GM23338 (cell line): ENCODE results near the gene HOTAIR. TPM values are rescaled to one million over a fixed set of nuclear protein-coding genes. Genes with fewer than 3 reads are reported as not detected.

Source experiments
- ATAC-seq: fragments of 200-7000 bp; cut with Tn5 transposase; 3 replicates; pipeline ENCODE4 v1.9.1; 2020
- DNase-seq: peaks from one replicate; pipeline ENCODE4 v3.0.0-alpha.2; 2015; ENCODE audit warnings: low spot score
- H2AFZ ChIP-seq: fragments of 200-600 bp; sonication (generic); 2 replicates; pipeline ENCODE4 v1.8.0; 2016; ENCODE audit warnings: antibody characterized with exemption, mild to moderate bottlenecking, moderate library complexity
- H3F3A ChIP-seq: fragments of 200-600 bp; sonication (generic); replicated peaks from 2 replicates; pipeline ENCODE4 v1.8.0; 2017; ENCODE audit warnings: antibody characterized with exemption, mixed run types, low read depth
- H3K27ac ChIP-seq: fragments of 200-600 bp; sonication (generic); 2 replicates; pipeline ENCODE4 v1.6.1; 2016; ENCODE audit warnings: low read depth
- H3K27me3 ChIP-seq: fragments of 200-600 bp; sonication (generic); 2 replicates; pipeline ENCODE4 v1.8.0; 2016; ENCODE audit warnings: mild to moderate bottlenecking, mixed run types, moderate library complexity; ENCODE audit not compliant: insufficient read depth
- H3K36me3 ChIP-seq: fragments of 200-600 bp; sonication (generic); 2 replicates; pipeline ENCODE4 v1.8.0; 2016; ENCODE audit warnings: mild to moderate bottlenecking; ENCODE audit not compliant: insufficient read depth
- H3K4me1 ChIP-seq: fragments of 200-600 bp; sonication (generic); 2 replicates; pipeline ENCODE4 v1.8.0; 2016; ENCODE audit warnings: mild to moderate bottlenecking, moderate library complexity; ENCODE audit not compliant: insufficient read depth
- H3K4me2 ChIP-seq: fragments of 200-600 bp; sonication (generic); 2 replicates; pipeline ENCODE4 v1.7.1; 2017; ENCODE audit warnings: mixed run types
- H3K4me3 ChIP-seq: fragments of 200-600 bp; sonication (generic); 2 replicates; pipeline ENCODE4 v1.6.1; 2016; ENCODE audit warnings: mixed run types
- H3K79me2 ChIP-seq: fragments of 200-600 bp; sonication (generic); replicated peaks from 2 replicates; pipeline ENCODE4 v1.8.0; 2017; ENCODE audit warnings: mild to moderate bottlenecking; ENCODE audit not compliant: insufficient read depth
- H3K9me2 ChIP-seq: fragments of 200-600 bp; sonication (generic); 2 replicates; pipeline ENCODE4 v1.8.0; 2017; ENCODE audit not compliant: insufficient read depth
- H4K20me1 ChIP-seq: fragments of 200-600 bp; sonication (generic); replicated peaks from 2 replicates; pipeline ENCODE4 v1.8.0; 2017; ENCODE audit warnings: mild to moderate bottlenecking; ENCODE audit not compliant: insufficient read depth
- H3K27ac Mint-ChIP-seq: 2 replicates; pipeline ENCODE4 v1.8.0; 2020; ENCODE audit warnings: inconsistent platforms, mild to moderate bottlenecking, moderate library complexity, mixed read lengths
- H3K27me3 Mint-ChIP-seq: 3 replicates; pipeline ENCODE4 v1.8.0; 2022; ENCODE audit warnings: low read depth, mild to moderate bottlenecking, moderate library complexity, mixed read lengths, inconsistent platforms; ENCODE audit not compliant: insufficient read depth, poor library complexity
- H3K36me3 Mint-ChIP-seq: 3 replicates; pipeline ENCODE4 v1.8.0; 2021; ENCODE audit warnings: low read depth, mild to moderate bottlenecking, inconsistent platforms, moderate library complexity, mixed read lengths
- H3K4me1 Mint-ChIP-seq: 3 replicates; pipeline ENCODE4 v1.8.0; 2020; ENCODE audit warnings: mild to moderate bottlenecking, inconsistent platforms, mixed read lengths
- H3K4me3 Mint-ChIP-seq: 3 replicates; pipeline ENCODE4 v1.8.0; 2021; ENCODE audit warnings: moderate library complexity, mild to moderate bottlenecking, inconsistent platforms, mixed read lengths
- H3K9me3 Mint-ChIP-seq: 3 replicates; pipeline ENCODE4 v1.8.0; 2020; ENCODE audit warnings: moderate library complexity, mild to moderate bottlenecking, inconsistent platforms, mixed read lengths
- CREB1 ChIP-seq: fragments of 250-450 bp; sonication (Bioruptor Pico); IDR thresholded peaks from 2 replicates; pipeline ENCODE4 v1.5.0; 2020; ENCODE audit warnings: low read depth, mild to moderate bottlenecking, moderate library complexity
- CTCF ChIP-seq, 2 experiments: fragments of 200-600 bp in 1 of 2; sonication (generic) in 1 of 2; conservative IDR thresholded peaks; 2 replicates each; pipeline versions ENCODE4 v1.5.1 to v1.6.1; 2016 to 2017; ENCODE audit warnings: antibody characterized with exemption in 2 of 2, low read depth in 2 of 2, mild to moderate bottlenecking in 2 of 2, moderate library complexity in 1 of 2
- EZH2 ChIP-seq: fragments of 200-600 bp; sonication (generic); IDR thresholded peaks from one replicate; pipeline ENCODE4 v1.8.0; 2017; ENCODE audit warnings: antibody characterized with exemption, mild to moderate bottlenecking, low read depth; ENCODE audit not compliant: unreplicated experiment
- EZH2phosphoT487 ChIP-seq: fragments of 200-600 bp; sonication (generic); IDR thresholded peaks from one replicate; pipeline ENCODE4 v1.8.1; 2018; ENCODE audit warnings: antibody characterized with exemption; ENCODE audit not compliant: unreplicated experiment
- NANOG ChIP-seq: IDR thresholded peaks from 2 replicates; pipeline ENCODE4 v1.6.1; 2016; ENCODE audit warnings: antibody characterized with exemption, borderline replicate concordance
- REST ChIP-seq: IDR thresholded peaks from one replicate; pipeline ENCODE4 v1.6.1; 2018; ENCODE audit warnings: antibody characterized with exemption; ENCODE audit not compliant: unreplicated experiment
- STAT1 ChIP-seq: IDR thresholded peaks from one replicate; pipeline ENCODE4 v1.6.1; 2016; ENCODE audit warnings: antibody characterized with exemption; ENCODE audit not compliant: unreplicated experiment
- ZNF331 ChIP-seq: fragments of 250-450 bp; sonication (Bioruptor Pico); IDR thresholded peaks from 2 replicates; pipeline ENCODE4 v1.5.0; 2020; ENCODE audit warnings: low read depth, mild to moderate bottlenecking, moderate library complexity
- polyA plus RNA-seq: library from polyadenylated mRNA; unstranded; fragments of >200 nt; fragmentation: Nextera tagmentation; extraction: Ambion mirVana; gene quantifications from 2 replicates; pipeline ENCODE4 v1.2.1, GENCODE V29; 2016
- total RNA-seq: library from RNA; depleted of rRNA; stranded (reverse); fragments of >200 nt; shearing (Covaris generic); gene quantifications from 2 replicates; pipeline ENCODE4 v1.2.3, GENCODE V29; 2014

Gene HOTAIR
- total and polyA plus RNA-seq, 2 experiments from 2014 or later: not detected

GRCh38 chr12:54020591-54021405 is 46.0 kb upstream of the HOTAIR start:
- Histone ChIP-seq H3K9me2 (no peaks in the 10 kb centered on the region), H3K4me2 (0 out of 2 replicates have a peak overlapping the region, but pooled peaks have one; percentile 52), H2AFZ (no peak overlapping the region), H3K36me3 (no peaks in the 10 kb centered on the region; the same call in 1 of the 2 replicates), H3K4me1 (peaks cover 48% of the 10 kb centered on the region), H3K4me3 (no peak overlapping the region), H3K79me2 (no peaks in the 10 kb centered on the region), H4K20me1 (peaks cover 43% of the 10 kb centered on the region), H3K27me3 (peaks cover 100% of the 10 kb centered on the region), H3F3A (peaks cover 30% of the 10 kb centered on the region; the same call in 1 of the 2 replicates), H3K27ac (no peak overlapping the region)
- H3K27me3 Mint-ChIP-seq: peaks cover 98% of the 10 kb centered on the region
- no peak overlapping the region for H3K4me3 Mint-ChIP-seq
- TF ChIP-seq ZNF331 (CRISPR knock-in tag) (no peak), EZH2 (peak; percentile 14)
- no peaks in the 10 kb centered on the region; the same call in 2 of the 3 replicates for H3K36me3 Mint-ChIP-seq
- ATAC-seq: no peak
- H3K27ac Mint-ChIP-seq: no peak overlapping the region
- H3K4me1 Mint-ChIP-seq: peaks cover 25% of the 10 kb centered on the region
- DNase-seq: no peak
- H3K9me3 Mint-ChIP-seq: peaks cover 3% of the 10 kb centered on the region; the same call in 2 of the 3 replicates

- Mint-ChIP-seq H3K9me3 (peaks cover 3% of the 10 kb centered on the region; the same call in 2 of the 3 replicates), H3K27me3 (peaks cover 98% of the 10 kb centered on the region), H3K4me3 (no peak overlapping the region; the same call in 2 of the 3 replicates), H3K27ac (no peak overlapping the region), H3K4me1 (peaks cover 28% of the 10 kb centered on the region), H3K36me3 (no peaks in the 10 kb centered on the region; the same call in 2 of the 3 replicates)
- TF ChIP-seq STAT1: no peak
- no peak for TF ChIP-seq NANOG
- TF ChIP-seq REST: no peak
- TF ChIP-seq EZH2: peak; percentile 73
- TF ChIP-seq CTCF (conservative IDR thresholded peaks at IDR 0.05; ENCODE audit: low read depth in 2 of 2): no peak
- TF ChIP-seq CREB1 (CRISPR knock-in tag): no peak
- TF ChIP-seq EZH2phosphoT487: peak; percentile 46
- no peaks in the 10 kb centered on the region; the same call in 1 of the 2 replicates for H3K36me3 ChIP-seq
- peaks cover 43% of the 10 kb centered on the region for H4K20me1 ChIP-seq
- H3F3A ChIP-seq: peaks cover 33% of the 10 kb centered on the region; the same call in 1 of the 2 replicates
- peaks cover 42% of the 10 kb centered on the region for H3K4me1 ChIP-seq
- H3K79me2 ChIP-seq: no peaks in the 10 kb centered on the region
- ATAC-seq (no peak), DNase-seq (no peak)
- H3K9me2 ChIP-seq: no peaks in the 10 kb centered on the region
- no peak overlapping the region for H3K27ac ChIP-seq
- peaks cover 100% of the 10 kb centered on the region for H3K27me3 ChIP-seq
- H3K4me3 ChIP-seq: peak overlapping the region; percentile 46; the same call in 1 of the 2 replicates
- peak overlapping the region; percentile 89 for H3K4me2 ChIP-seq
- H2AFZ ChIP-seq: no peak overlapping the region
Measured at GRCh38 chr12:54019924-54020590, 45.3 kb upstream of the HOTAIR start.
